GM23338 (cell line): ENCODE results near the gene ZFHX3. TPM values are rescaled to one million over a fixed set of nuclear protein-coding genes. Genes with fewer than 3 reads are reported as not detected.

Experiments
- ATAC-seq: fragments of 200-7000 bp; cut with Tn5 transposase; 3 replicates; pipeline ENCODE4 v1.9.1; 2020
- DNase-seq: peaks from one replicate; pipeline ENCODE4 v3.0.0-alpha.2; 2015; ENCODE audit warnings: low spot score
- H2AFZ ChIP-seq: fragments of 200-600 bp; sonication (generic); 2 replicates; pipeline ENCODE4 v1.8.0; 2016; ENCODE audit warnings: antibody characterized with exemption, mild to moderate bottlenecking, moderate library complexity
- H3F3A ChIP-seq: fragments of 200-600 bp; sonication (generic); replicated peaks from 2 replicates; pipeline ENCODE4 v1.8.0; 2017; ENCODE audit warnings: antibody characterized with exemption, mixed run types, low read depth
- H3K27ac ChIP-seq: fragments of 200-600 bp; sonication (generic); 2 replicates; pipeline ENCODE4 v1.6.1; 2016; ENCODE audit warnings: low read depth
- H3K27me3 ChIP-seq: fragments of 200-600 bp; sonication (generic); 2 replicates; pipeline ENCODE4 v1.8.0; 2016; ENCODE audit warnings: mild to moderate bottlenecking, mixed run types, moderate library complexity; ENCODE audit not compliant: insufficient read depth
- H3K36me3 ChIP-seq: fragments of 200-600 bp; sonication (generic); 2 replicates; pipeline ENCODE4 v1.8.0; 2016; ENCODE audit warnings: mild to moderate bottlenecking; ENCODE audit not compliant: insufficient read depth
- H3K4me1 ChIP-seq: fragments of 200-600 bp; sonication (generic); 2 replicates; pipeline ENCODE4 v1.8.0; 2016; ENCODE audit warnings: mild to moderate bottlenecking, moderate library complexity; ENCODE audit not compliant: insufficient read depth
- H3K4me2 ChIP-seq: fragments of 200-600 bp; sonication (generic); 2 replicates; pipeline ENCODE4 v1.7.1; 2017; ENCODE audit warnings: mixed run types
- H3K4me3 ChIP-seq: fragments of 200-600 bp; sonication (generic); 2 replicates; pipeline ENCODE4 v1.6.1; 2016; ENCODE audit warnings: mixed run types
- H3K79me2 ChIP-seq: fragments of 200-600 bp; sonication (generic); replicated peaks from 2 replicates; pipeline ENCODE4 v1.8.0; 2017; ENCODE audit warnings: mild to moderate bottlenecking; ENCODE audit not compliant: insufficient read depth
- H3K9me2 ChIP-seq: fragments of 200-600 bp; sonication (generic); 2 replicates; pipeline ENCODE4 v1.8.0; 2017; ENCODE audit not compliant: insufficient read depth
- H4K20me1 ChIP-seq: fragments of 200-600 bp; sonication (generic); replicated peaks from 2 replicates; pipeline ENCODE4 v1.8.0; 2017; ENCODE audit warnings: mild to moderate bottlenecking; ENCODE audit not compliant: insufficient read depth
- H3K27ac Mint-ChIP-seq: 2 replicates; pipeline ENCODE4 v1.8.0; 2020; ENCODE audit warnings: inconsistent platforms, mild to moderate bottlenecking, moderate library complexity, mixed read lengths
- H3K27me3 Mint-ChIP-seq: 3 replicates; pipeline ENCODE4 v1.8.0; 2022; ENCODE audit warnings: low read depth, mild to moderate bottlenecking, moderate library complexity, mixed read lengths, inconsistent platforms; ENCODE audit not compliant: insufficient read depth, poor library complexity
- H3K36me3 Mint-ChIP-seq: 3 replicates; pipeline ENCODE4 v1.8.0; 2021; ENCODE audit warnings: low read depth, mild to moderate bottlenecking, inconsistent platforms, moderate library complexity, mixed read lengths
- H3K4me1 Mint-ChIP-seq: 3 replicates; pipeline ENCODE4 v1.8.0; 2020; ENCODE audit warnings: mild to moderate bottlenecking, inconsistent platforms, mixed read lengths
- H3K4me3 Mint-ChIP-seq: 3 replicates; pipeline ENCODE4 v1.8.0; 2021; ENCODE audit warnings: moderate library complexity, mild to moderate bottlenecking, inconsistent platforms, mixed read lengths
- H3K9me3 Mint-ChIP-seq: 3 replicates; pipeline ENCODE4 v1.8.0; 2020; ENCODE audit warnings: moderate library complexity, mild to moderate bottlenecking, inconsistent platforms, mixed read lengths
- CREB1 ChIP-seq: fragments of 250-450 bp; sonication (Bioruptor Pico); IDR thresholded peaks from 2 replicates; pipeline ENCODE4 v1.5.0; 2020; ENCODE audit warnings: low read depth, mild to moderate bottlenecking, moderate library complexity
- EZH2 ChIP-seq: fragments of 200-600 bp; sonication (generic); IDR thresholded peaks from one replicate; pipeline ENCODE4 v1.8.0; 2017; ENCODE audit warnings: antibody characterized with exemption, mild to moderate bottlenecking, low read depth; ENCODE audit not compliant: unreplicated experiment
- EZH2phosphoT487 ChIP-seq: fragments of 200-600 bp; sonication (generic); IDR thresholded peaks from one replicate; pipeline ENCODE4 v1.8.1; 2018; ENCODE audit warnings: antibody characterized with exemption; ENCODE audit not compliant: unreplicated experiment
- JUNB ChIP-seq: IDR thresholded peaks from one replicate; pipeline ENCODE4 v1.6.1; 2016; ENCODE audit warnings: antibody characterized with exemption; ENCODE audit not compliant: unreplicated experiment
- NANOG ChIP-seq: IDR thresholded peaks from 2 replicates; pipeline ENCODE4 v1.6.1; 2016; ENCODE audit warnings: antibody characterized with exemption, borderline replicate concordance
- POLR2AphosphoS5 ChIP-seq: IDR thresholded peaks from 2 replicates; pipeline ENCODE4 v1.6.1; 2016; ENCODE audit warnings: antibody characterized with exemption, low read depth
- STAT1 ChIP-seq: IDR thresholded peaks from one replicate; pipeline ENCODE4 v1.6.1; 2016; ENCODE audit warnings: antibody characterized with exemption; ENCODE audit not compliant: unreplicated experiment
- ZNF114 ChIP-seq: fragments of 250-450 bp; sonication (Bioruptor Pico); IDR thresholded peaks from 2 replicates; pipeline ENCODE4 v1.5.0; 2020; ENCODE audit warnings: mild to moderate bottlenecking, moderate library complexity
- ZNF331 ChIP-seq: fragments of 250-450 bp; sonication (Bioruptor Pico); IDR thresholded peaks from 2 replicates; pipeline ENCODE4 v1.5.0; 2020; ENCODE audit warnings: low read depth, mild to moderate bottlenecking, moderate library complexity
- polyA plus RNA-seq: library from polyadenylated mRNA; unstranded; fragments of >200 nt; fragmentation: Nextera tagmentation; extraction: Ambion mirVana; gene quantifications from 2 replicates; pipeline ENCODE4 v1.2.1, GENCODE V29; 2016
- total RNA-seq: library from RNA; depleted of rRNA; stranded (reverse); fragments of >200 nt; shearing (Covaris generic); gene quantifications from 2 replicates; pipeline ENCODE4 v1.2.3, GENCODE V29; 2014
- TF ChIP-seq, protein P1 (sequence below): IDR thresholded peaks from one replicate; pipeline ENCODE4 v1.6.1; 2018; ENCODE audit warnings: antibody characterized with exemption; ENCODE audit not compliant: unreplicated experiment
- TF ChIP-seq, protein P2 (sequence below): IDR thresholded peaks from 2 replicates; pipeline ENCODE4 v1.6.1; 2016; ENCODE audit warnings: antibody characterized with exemption

The ZFHX3 gene
- total and polyA plus RNA-seq, 2 experiments from 2014 or later = 1.0 to 1.5 TPM

DNA sequence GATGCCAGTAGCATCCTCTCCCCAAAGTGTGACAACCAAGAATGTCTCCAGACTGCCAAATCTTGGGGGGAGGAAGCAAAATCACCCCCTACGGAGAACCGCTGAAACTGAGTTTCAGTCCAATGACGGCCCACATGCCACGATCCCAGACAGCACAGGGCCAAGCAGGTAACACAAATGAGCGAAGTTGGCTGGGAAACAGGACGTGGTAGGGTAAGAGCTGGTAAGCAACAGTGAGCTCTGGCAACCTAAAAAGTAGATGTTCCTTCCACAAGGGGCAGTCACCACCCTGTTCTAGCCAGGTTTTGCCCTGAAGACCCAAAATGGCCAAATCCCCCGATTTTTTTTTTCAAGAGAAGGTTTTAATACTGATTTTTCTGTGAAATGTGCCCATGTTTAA lies 25.4 kb downstream of the ZFHX3 start:
- Histone ChIP-seq H3F3A (no peaks in the 10 kb centered on the region), H3K4me2 (no peak overlapping the region), H2AFZ (no peak overlapping the region), H3K9me2 (0 out of 2 replicates have a peak, but pooled peaks cover 3% of the 10 kb centered on the region), H3K4me3 (no peak overlapping the region), H3K27me3 (peaks cover 42% of the 10 kb centered on the region), H3K79me2 (no peaks in the 10 kb centered on the region), H4K20me1 (no peaks in the 10 kb centered on the region), H3K36me3 (no peaks in the 10 kb centered on the region), H3K4me1 (0 out of 2 replicates have a peak, but pooled peaks cover 6% of the 10 kb centered on the region), H3K27ac (no peak overlapping the region)
- H3K4me1 Mint-ChIP-seq = peaks cover 9% of the 10 kb centered on the region; the same call in 1 of the 3 replicates
- H3K9me3 Mint-ChIP-seq = no peaks in the 10 kb centered on the region
- DNase-seq (no peak), ATAC-seq (peak; percentile 29; the same call in 1 of the 3 replicates)
- peaks cover 47% of the 10 kb centered on the region for H3K27me3 Mint-ChIP-seq
- TF ChIP-seq POLR2AphosphoS5 = no peak
- H3K27ac Mint-ChIP-seq = no peak overlapping the region
- H3K36me3 Mint-ChIP-seq = no peaks in the 10 kb centered on the region
- H3K4me3 Mint-ChIP-seq = no peak overlapping the region

DNA sequence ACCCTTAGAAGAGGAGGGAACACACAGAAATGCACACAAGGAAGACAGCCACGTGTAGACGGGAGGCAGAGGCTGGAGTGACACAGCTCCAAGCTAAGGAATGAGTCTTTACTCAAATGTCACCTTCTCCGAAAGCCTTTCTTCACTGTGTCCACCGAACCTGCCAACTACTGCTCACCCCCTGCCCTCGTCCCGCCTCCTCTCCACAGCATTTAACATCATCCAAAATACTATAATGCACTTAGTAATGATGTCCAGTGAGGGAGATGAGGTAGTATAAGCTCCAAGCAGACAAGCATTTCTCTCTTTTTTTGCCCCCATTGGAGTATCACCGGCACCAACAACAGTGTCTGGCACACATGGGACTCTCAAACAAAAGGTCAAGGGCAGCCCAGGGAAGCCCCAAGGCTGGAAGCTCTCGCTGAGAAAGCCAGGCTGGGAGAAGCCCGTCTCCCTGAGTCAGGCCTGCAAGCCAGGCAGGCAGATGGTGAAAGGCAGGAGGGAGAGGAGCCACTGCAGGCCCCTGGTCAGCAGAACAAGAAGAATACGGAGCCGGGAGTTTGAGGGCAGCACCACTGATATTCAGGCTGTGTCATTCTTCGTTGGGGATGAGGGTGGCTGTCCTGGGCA lies 25.9 kb downstream of the ZFHX3 start:
- H4K20me1 ChIP-seq = no peaks in the 10 kb centered on the region
- no peaks in the 10 kb centered on the region for H3K36me3 Mint-ChIP-seq
- peaks cover 37% of the 10 kb centered on the region for H3K27me3 ChIP-seq
- TF ChIP-seq STAT1 (no peak), EZH2 (no peak), EZH2phosphoT487 (no peak), POLR2AphosphoS5 (no peak)
- TF ChIP-seq, protein P1, sequence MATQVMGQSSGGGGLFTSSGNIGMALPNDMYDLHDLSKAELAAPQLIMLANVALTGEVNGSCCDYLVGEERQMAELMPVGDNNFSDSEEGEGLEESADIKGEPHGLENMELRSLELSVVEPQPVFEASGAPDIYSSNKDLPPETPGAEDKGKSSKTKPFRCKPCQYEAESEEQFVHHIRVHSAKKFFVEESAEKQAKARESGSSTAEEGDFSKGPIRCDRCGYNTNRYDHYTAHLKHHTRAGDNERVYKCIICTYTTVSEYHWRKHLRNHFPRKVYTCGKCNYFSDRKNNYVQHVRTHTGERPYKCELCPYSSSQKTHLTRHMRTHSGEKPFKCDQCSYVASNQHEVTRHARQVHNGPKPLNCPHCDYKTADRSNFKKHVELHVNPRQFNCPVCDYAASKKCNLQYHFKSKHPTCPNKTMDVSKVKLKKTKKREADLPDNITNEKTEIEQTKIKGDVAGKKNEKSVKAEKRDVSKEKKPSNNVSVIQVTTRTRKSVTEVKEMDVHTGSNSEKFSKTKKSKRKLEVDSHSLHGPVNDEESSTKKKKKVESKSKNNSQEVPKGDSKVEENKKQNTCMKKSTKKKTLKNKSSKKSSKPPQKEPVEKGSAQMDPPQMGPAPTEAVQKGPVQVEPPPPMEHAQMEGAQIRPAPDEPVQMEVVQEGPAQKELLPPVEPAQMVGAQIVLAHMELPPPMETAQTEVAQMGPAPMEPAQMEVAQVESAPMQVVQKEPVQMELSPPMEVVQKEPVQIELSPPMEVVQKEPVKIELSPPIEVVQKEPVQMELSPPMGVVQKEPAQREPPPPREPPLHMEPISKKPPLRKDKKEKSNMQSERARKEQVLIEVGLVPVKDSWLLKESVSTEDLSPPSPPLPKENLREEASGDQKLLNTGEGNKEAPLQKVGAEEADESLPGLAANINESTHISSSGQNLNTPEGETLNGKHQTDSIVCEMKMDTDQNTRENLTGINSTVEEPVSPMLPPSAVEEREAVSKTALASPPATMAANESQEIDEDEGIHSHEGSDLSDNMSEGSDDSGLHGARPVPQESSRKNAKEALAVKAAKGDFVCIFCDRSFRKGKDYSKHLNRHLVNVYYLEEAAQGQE = no peak
- 0 out of 2 replicates have a peak, but pooled peaks cover 3% of the 10 kb centered on the region for H3K9me2 ChIP-seq
- H2AFZ ChIP-seq = no peak overlapping the region
- H3K27ac Mint-ChIP-seq = no peak overlapping the region
- ATAC-seq (no peak), DNase-seq (no peak)
- H3K36me3 ChIP-seq = no peaks in the 10 kb centered on the region
- no peak overlapping the region for H3K4me3 Mint-ChIP-seq
- no peaks in the 10 kb centered on the region for H3K79me2 ChIP-seq
- no peak overlapping the region for H3K27ac ChIP-seq
- H3K4me1 Mint-ChIP-seq = peaks cover 9% of the 10 kb centered on the region; the same call in 1 of the 3 replicates
- H3F3A ChIP-seq = no peaks in the 10 kb centered on the region
- H3K4me3 ChIP-seq = no peak overlapping the region
- H3K4me1 ChIP-seq = 0 out of 2 replicates have a peak, but pooled peaks cover 6% of the 10 kb centered on the region
- H3K27me3 Mint-ChIP-seq = peaks cover 41% of the 10 kb centered on the region
- no peak overlapping the region for H3K4me2 ChIP-seq
- H3K9me3 Mint-ChIP-seq = no peaks in the 10 kb centered on the region

DNA sequence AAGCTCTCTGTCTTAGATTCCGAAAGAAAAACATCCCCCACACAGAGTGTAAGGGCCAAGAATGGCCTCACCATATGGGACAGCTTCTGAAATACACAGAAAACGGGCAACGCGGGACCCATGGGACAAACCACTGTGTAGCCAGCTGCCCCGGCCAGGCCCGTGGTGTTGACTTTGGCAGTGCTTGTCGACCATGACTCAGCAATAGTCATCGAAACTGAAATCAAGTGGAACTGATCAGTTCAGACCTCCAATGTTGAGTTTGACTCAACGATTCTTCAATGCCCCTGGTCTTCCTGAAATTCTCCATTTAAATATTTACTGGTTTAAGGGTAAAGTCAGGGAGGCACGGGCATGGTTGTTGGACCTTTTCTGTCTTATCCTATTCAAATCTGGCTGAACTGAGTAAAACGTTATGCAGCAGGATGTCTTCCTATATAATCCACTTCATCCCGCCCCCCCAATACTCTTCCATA lies 27.5 kb downstream of the ZFHX3 start:
- H2AFZ ChIP-seq = no peak overlapping the region
- H4K20me1 ChIP-seq = no peaks in the 10 kb centered on the region
- no peaks in the 10 kb centered on the region for H3K79me2 ChIP-seq
- peaks cover 28% of the 10 kb centered on the region for H3K27me3 Mint-ChIP-seq
- no peak overlapping the region for H3K27ac ChIP-seq
- no peak overlapping the region for H3K27ac Mint-ChIP-seq
- no peak; the same call in 2 of the 3 replicates for ATAC-seq
- H3K4me1 Mint-ChIP-seq = peaks cover 9% of the 10 kb centered on the region; the same call in 1 of the 3 replicates
- H3K9me2 ChIP-seq = 0 out of 2 replicates have a peak, but pooled peaks cover 3% of the 10 kb centered on the region
- no peaks in the 10 kb centered on the region for H3K36me3 ChIP-seq
- no peaks in the 10 kb centered on the region for H3F3A ChIP-seq
- no peak for DNase-seq
- H3K27me3 ChIP-seq = peaks cover 21% of the 10 kb centered on the region
- H3K36me3 Mint-ChIP-seq = no peaks in the 10 kb centered on the region
- H3K4me2 ChIP-seq = no peak overlapping the region
- no peak overlapping the region for H3K4me3 ChIP-seq
- H3K4me1 ChIP-seq = 0 out of 2 replicates have a peak, but pooled peaks cover 6% of the 10 kb centered on the region
- H3K4me3 Mint-ChIP-seq = no peak overlapping the region
- no peaks in the 10 kb centered on the region for H3K9me3 Mint-ChIP-seq
- TF ChIP-seq ZNF331 (CRISPR knock-in tag) (no peak), EZH2 (no peak), JUNB (no peak), CREB1 (no peak), NANOG (no peak), ZNF114 (CRISPR knock-in tag) (no peak)
- TF ChIP-seq, protein P2, sequence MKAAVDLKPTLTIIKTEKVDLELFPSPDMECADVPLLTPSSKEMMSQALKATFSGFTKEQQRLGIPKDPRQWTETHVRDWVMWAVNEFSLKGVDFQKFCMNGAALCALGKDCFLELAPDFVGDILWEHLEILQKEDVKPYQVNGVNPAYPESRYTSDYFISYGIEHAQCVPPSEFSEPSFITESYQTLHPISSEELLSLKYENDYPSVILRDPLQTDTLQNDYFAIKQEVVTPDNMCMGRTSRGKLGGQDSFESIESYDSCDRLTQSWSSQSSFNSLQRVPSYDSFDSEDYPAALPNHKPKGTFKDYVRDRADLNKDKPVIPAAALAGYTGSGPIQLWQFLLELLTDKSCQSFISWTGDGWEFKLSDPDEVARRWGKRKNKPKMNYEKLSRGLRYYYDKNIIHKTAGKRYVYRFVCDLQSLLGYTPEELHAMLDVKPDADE = no peak
- TF ChIP-seq, protein P1 = no peak
